B cell (primary cell): Measurements from ENCODE around the gene FSTL5. TPM values are rescaled to one million over a fixed set of nuclear protein-coding genes. Genes with fewer than 3 reads are reported as not detected.

Source experiments
- ATAC-seq: fragments of 200-7000 bp; cut with Tn5 transposase; one replicate; pipeline ENCODE4 v1.10.0; 2021; ENCODE audit warnings: low read depth, mild to moderate bottlenecking, moderate number of reproducible peaks, moderate library complexity
- CTCF ChIA-PET: fragments of 350-600 bp; sonication (Branson Sonifier 250); formaldehyde crosslinking; loops from one replicate; lab custom pipeline; 2021; ENCODE audit warnings: antibody characterized with exemption, inconsistent platforms; lab: Charles Lee
- POLR2A ChIA-PET: fragments of 350-600 bp; sonication (Branson Sonifier 250); formaldehyde crosslinking; loops from one replicate; lab custom pipeline; 2021; ENCODE audit warnings: antibody characterized with exemption; lab: Charles Lee
- DNase-seq: peaks from one replicate; pipeline ENCODE4 v3.0.0; 2013
- H2AFZ ChIP-seq: 2 replicates; pipeline ENCODE4 v1.6.1; 2012; ENCODE audit warnings: mild to moderate bottlenecking, low read depth, low read length; ENCODE audit not compliant: insufficient read depth, poor library complexity, severe bottlenecking
- H3K27ac ChIP-seq, 2 donors: 1 replicate in 1 of 2; 2 replicates in 1 of 2; pipeline ENCODE4 v1.5.1; 2012 to 2013; ENCODE audit warnings: low read length in 2 of 2, mild to moderate bottlenecking in 2 of 2, moderate library complexity in 1 of 2
- H3K27me3 ChIP-seq, 4 experiments: fragments of 200-600 bp in 1 of 4; sonication (generic) in 1 of 4; replicated peaks in 1 of 4; 1 replicate in 2 of 4; 2 replicates in 2 of 4; pipeline versions ENCODE4 v1.6.1 to v1.7.0; 2013 to 2016; ENCODE audit warnings: low read length in 3 of 4, mild to moderate bottlenecking in 2 of 4, mixed read lengths in 1 of 4, moderate library complexity in 1 of 4; ENCODE audit not compliant: insufficient read depth in 4 of 4, control insufficient read depth in 3 of 4; ENCODE audit errors: control extremely low read depth in 1 of 4
- H3K36me3 ChIP-seq, 2 experiments: replicated peaks in 1 of 2; 1 replicate in 1 of 2; 2 replicates in 1 of 2; pipeline versions ENCODE4 v1.6.1 to v1.7.1; 2013; ENCODE audit warnings: low read length in 1 of 2; ENCODE audit not compliant: insufficient read depth in 2 of 2, control insufficient read depth in 1 of 2; ENCODE audit errors: control extremely low read depth in 1 of 2, extremely low read depth in 1 of 2
- H3K4me1 ChIP-seq, 2 donors: fragments of 200-600 bp in 1 of 2; sonication (generic) in 1 of 2; 1 replicate in 1 of 2; 2 replicates in 1 of 2; pipeline versions ENCODE4 v1.5.1 to v1.6.1; 2013 to 2017; ENCODE audit warnings: low read length in 2 of 2; ENCODE audit not compliant: control insufficient read depth in 2 of 2, insufficient read depth in 2 of 2
- H3K4me2 ChIP-seq: replicated peaks from 2 replicates; pipeline ENCODE3; 2012; ENCODE audit warnings: mild to moderate bottlenecking, low read depth, low read length; ENCODE audit not compliant: poor library complexity, severe bottlenecking
- H3K4me3 ChIP-seq, 5 experiments: fragments of 200-600 bp in 1 of 5; sonication (generic) in 1 of 5; 1 replicate in 3 of 5; 2 replicates in 2 of 5; pipeline versions ENCODE4 v1.5.1 to v1.7.0; 2011 to 2016; ENCODE audit warnings: low read length in 4 of 5, mild to moderate bottlenecking in 4 of 5, low read depth in 2 of 5, control low read depth in 1 of 5, moderate library complexity in 1 of 5; ENCODE audit not compliant: insufficient read depth in 1 of 5; ENCODE audit errors: control extremely low read depth in 1 of 5, extremely low read depth in 1 of 5
- H3K79me2 ChIP-seq: fragments of 200-600 bp; sonication (generic); one replicate; pipeline ENCODE4 v1.6.0; 2016; ENCODE audit warnings: low read length; ENCODE audit not compliant: control insufficient read depth, insufficient read depth
- H3K9ac ChIP-seq: fragments of 200-600 bp; sonication (generic); 2 replicates; pipeline ENCODE4 v1.6.1; 2017; ENCODE audit warnings: mild to moderate bottlenecking, low read length, moderate library complexity
- H3K9me3 ChIP-seq, 3 donors: one replicate each; pipeline versions ENCODE4 v1.6.1 to v1.7.1; 2013; ENCODE audit warnings: low read length in 2 of 3; ENCODE audit not compliant: control insufficient read depth in 2 of 3, insufficient read depth in 1 of 3; ENCODE audit errors: control extremely low read depth in 1 of 3
- H4K20me1 ChIP-seq: 2 replicates; pipeline ENCODE4 v1.6.0; 2012; ENCODE audit warnings: mild to moderate bottlenecking, low read length; ENCODE audit not compliant: insufficient read depth, control insufficient read depth, poor library complexity, severe bottlenecking
- H3K27ac Mint-ChIP-seq: one replicate; pipeline ENCODE4 v1.8.0; 2021; ENCODE audit warnings: mixed read lengths
- H3K27me3 Mint-ChIP-seq: one replicate; pipeline ENCODE4 v1.8.0; 2021; ENCODE audit warnings: mixed read lengths
- H3K4me1 Mint-ChIP-seq: one replicate; pipeline ENCODE4 v1.8.0; 2021; ENCODE audit warnings: mixed read lengths
- H3K4me3 Mint-ChIP-seq: one replicate; pipeline ENCODE4 v1.8.0; 2021; ENCODE audit warnings: mixed read lengths
- H3K9me3 Mint-ChIP-seq: one replicate; pipeline ENCODE4 v1.8.0; 2022; ENCODE audit warnings: mixed read lengths; ENCODE audit not compliant: insufficient read depth
- EZH2 ChIP-seq: IDR thresholded peaks from 2 replicates; pipeline ENCODE4 v1.6.1; 2012; ENCODE audit warnings: borderline replicate concordance, low read depth, mild to moderate bottlenecking, moderate library complexity, low read length; ENCODE audit not compliant: insufficient read depth, poor library complexity, severe bottlenecking
- WGBS: methylation state at CpG from one replicate; pipeline ENCODE4 v1.1.5; 2013; ENCODE audit warnings: missing lambda C conversion rate; ENCODE audit not compliant: insufficient coverage; 5-methylcytosine and 5-hydroxymethylcytosine counted together
- intact Hi-C: fragments of 100-400 bp; cut with micrococcal nuclease; formaldehyde crosslinking; loops from one replicate; pipeline ENCODE4 v1.10.0; 2022
- polyA plus RNA-seq: library from polyadenylated mRNA; depleted of rRNA; stranded (reverse); fragments of >200 nt; gene quantifications from 2 replicates; pipeline ENCODE4 v1.2.3, GENCODE V29; 2012
- total RNA-seq, 2 donors: library from RNA; stranded (reverse); fragments of 120-200 nt in 1 of 2; gene quantifications; 1 replicate in 1 of 2; 2 replicates in 1 of 2; pipeline versions ENCODE4 v1.2.3 to v1.2.4, GENCODE V29; 2013 to 2022
- TF ChIP-seq, protein P1 (sequence below): fragments of 200-600 bp; IDR thresholded peaks from one replicate; pipeline ENCODE4 v1.8.0; 2022; ENCODE audit warnings: antibody characterized with exemption, mild to moderate bottlenecking

FSTL5 gene
- total and polyA plus RNA-seq, 2 donors (not counting 1 experiment from before 2014, with no cell fraction given): not detected

DNA sequence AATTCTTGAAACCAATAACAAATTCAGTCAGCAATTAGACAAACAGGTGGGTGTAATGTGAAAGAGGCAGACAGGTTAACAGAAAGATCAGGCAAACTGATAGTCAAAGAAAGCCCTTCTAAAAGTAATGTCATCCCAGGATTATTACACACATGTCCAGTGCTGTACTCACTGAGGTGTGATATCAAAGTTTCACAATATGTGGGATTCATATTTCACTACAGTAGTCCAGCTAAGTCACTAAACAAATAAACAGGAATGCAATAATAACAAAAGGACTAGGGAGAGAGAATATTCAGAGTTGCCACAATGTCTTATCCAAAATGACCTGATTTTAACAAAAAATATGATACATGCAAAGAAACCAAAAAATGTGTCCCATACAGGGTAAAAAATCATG lies 787.5 kb downstream of the FSTL5 start:
- TF ChIP-seq, protein P1, sequence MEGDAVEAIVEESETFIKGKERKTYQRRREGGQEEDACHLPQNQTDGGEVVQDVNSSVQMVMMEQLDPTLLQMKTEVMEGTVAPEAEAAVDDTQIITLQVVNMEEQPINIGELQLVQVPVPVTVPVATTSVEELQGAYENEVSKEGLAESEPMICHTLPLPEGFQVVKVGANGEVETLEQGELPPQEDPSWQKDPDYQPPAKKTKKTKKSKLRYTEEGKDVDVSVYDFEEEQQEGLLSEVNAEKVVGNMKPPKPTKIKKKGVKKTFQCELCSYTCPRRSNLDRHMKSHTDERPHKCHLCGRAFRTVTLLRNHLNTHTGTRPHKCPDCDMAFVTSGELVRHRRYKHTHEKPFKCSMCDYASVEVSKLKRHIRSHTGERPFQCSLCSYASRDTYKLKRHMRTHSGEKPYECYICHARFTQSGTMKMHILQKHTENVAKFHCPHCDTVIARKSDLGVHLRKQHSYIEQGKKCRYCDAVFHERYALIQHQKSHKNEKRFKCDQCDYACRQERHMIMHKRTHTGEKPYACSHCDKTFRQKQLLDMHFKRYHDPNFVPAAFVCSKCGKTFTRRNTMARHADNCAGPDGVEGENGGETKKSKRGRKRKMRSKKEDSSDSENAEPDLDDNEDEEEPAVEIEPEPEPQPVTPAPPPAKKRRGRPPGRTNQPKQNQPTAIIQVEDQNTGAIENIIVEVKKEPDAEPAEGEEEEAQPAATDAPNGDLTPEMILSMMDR: no peak
- no peak for TF ChIP-seq EZH2
- no peak overlapping the region for H3K4me2 ChIP-seq
- ChIA-PET CTCF (no interaction called here), POLR2A (no interaction called here)
- no peak for ATAC-seq
- DNase-seq: no peak
- Mint-ChIP-seq H3K4me3 (no peak overlapping the region), H3K4me1 (no peaks in the 10 kb centered on the region), H3K9me3 (peaks cover 6% of the 10 kb centered on the region), H3K27ac (no peak overlapping the region), H3K27me3 (no peaks in the 10 kb centered on the region)
- no peaks in the 10 kb centered on the region for H3K36me3 ChIP-seq
- H2AFZ ChIP-seq: no peak overlapping the region
- no peaks in the 10 kb centered on the region for H4K20me1 ChIP-seq
- no peak overlapping the region for H3K9ac ChIP-seq
- no peaks in the 10 kb centered on the region for H3K79me2 ChIP-seq
- no peak overlapping the region for H3K27ac ChIP-seq
- no peak overlapping the region for H3K4me3 ChIP-seq
- no peaks in the 10 kb centered on the region for H3K4me1 ChIP-seq
- no peaks in the 10 kb centered on the region for H3K27me3 ChIP-seq
- no peaks in the 10 kb centered on the region for H3K9me3 ChIP-seq
- intact Hi-C loops: no loop called here

GRCh38 chr4:161364681-161365080 lies 799.1 kb downstream of the FSTL5 start:
- no peaks in the 10 kb centered on the region for H3K4me1 Mint-ChIP-seq

More at GRCh38 chr4:161364681-161365080, 799.1 kb downstream of the FSTL5 start:
- CTCF ChIA-PET: no interaction called here
- no peak overlapping the region for H3K27ac ChIP-seq
- intact Hi-C loops: no loop called here
- H3K27me3 ChIP-seq: no peaks in the 10 kb centered on the region
- DNase-seq (no peak), ATAC-seq (no peak)
- POLR2A ChIA-PET: no interaction called here
- Mint-ChIP-seq H3K4me3 (no peak overlapping the region), H3K9me3 (no peaks in the 10 kb centered on the region), H3K27me3 (no peaks in the 10 kb centered on the region), H3K27ac (no peak overlapping the region)
- no peaks in the 10 kb centered on the region for H4K20me1 ChIP-seq
- H3K4me2 ChIP-seq: no peak overlapping the region
- no peak overlapping the region for H3K9ac ChIP-seq
- H3K9me3 ChIP-seq: no peaks in the 10 kb centered on the region
- TF ChIP-seq, protein P1: no peak
- TF ChIP-seq EZH2: no peak
- no peak overlapping the region for H2AFZ ChIP-seq
- no peaks in the 10 kb centered on the region for H3K79me2 ChIP-seq
- H3K4me3 ChIP-seq: no peak overlapping the region
- WGBS: no CpG with 5 or more reads among the region's 3 CpGs
- H3K4me1 ChIP-seq: no peaks in the 10 kb centered on the region
- no peaks in the 10 kb centered on the region for H3K36me3 ChIP-seq
